HT-29 (cell line): ENCODE measurements around the gene TPSG1. TPM values are rescaled to one million over a fixed set of nuclear protein-coding genes. Genes with fewer than 3 reads are reported as not detected.
"Not testable (repeated sequence)": the region's sequence is repeated elsewhere in the genome, so short reads cannot be mapped to it uniquely, and the experiment has no call there.

ENCODE experiments used
- DNase-seq: peaks from one replicate; pipeline ENCODE4 v3.0.0-alpha.2; 2015; ENCODE audit warnings: low spot score
- total RNA-seq: library from RNA; depleted of rRNA; stranded (reverse); fragments of >200 nt; shearing (Covaris generic); gene quantifications from 2 replicates; pipeline ENCODE4 v1.2.3, GENCODE V29; 2014

The TPSG1 gene
- total RNA-seq, 1 experiment from 2014 or later: 0.31 TPM

DNA sequence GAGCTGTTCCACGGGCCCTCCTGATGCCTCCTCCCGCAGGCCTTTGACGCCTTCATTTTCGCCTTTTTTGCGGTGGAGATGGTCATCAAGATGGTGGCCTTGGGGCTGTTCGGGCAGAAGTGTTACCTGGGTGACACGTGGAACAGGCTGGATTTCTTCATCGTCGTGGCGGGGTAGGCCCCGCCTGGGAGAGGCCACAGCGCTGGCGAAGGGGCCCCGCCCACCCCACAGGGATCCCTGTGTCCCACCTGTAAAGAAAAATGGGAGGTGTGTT lies 29.7 kb downstream of the TPSG1 start:
- DNase-seq: no peak

DNA sequence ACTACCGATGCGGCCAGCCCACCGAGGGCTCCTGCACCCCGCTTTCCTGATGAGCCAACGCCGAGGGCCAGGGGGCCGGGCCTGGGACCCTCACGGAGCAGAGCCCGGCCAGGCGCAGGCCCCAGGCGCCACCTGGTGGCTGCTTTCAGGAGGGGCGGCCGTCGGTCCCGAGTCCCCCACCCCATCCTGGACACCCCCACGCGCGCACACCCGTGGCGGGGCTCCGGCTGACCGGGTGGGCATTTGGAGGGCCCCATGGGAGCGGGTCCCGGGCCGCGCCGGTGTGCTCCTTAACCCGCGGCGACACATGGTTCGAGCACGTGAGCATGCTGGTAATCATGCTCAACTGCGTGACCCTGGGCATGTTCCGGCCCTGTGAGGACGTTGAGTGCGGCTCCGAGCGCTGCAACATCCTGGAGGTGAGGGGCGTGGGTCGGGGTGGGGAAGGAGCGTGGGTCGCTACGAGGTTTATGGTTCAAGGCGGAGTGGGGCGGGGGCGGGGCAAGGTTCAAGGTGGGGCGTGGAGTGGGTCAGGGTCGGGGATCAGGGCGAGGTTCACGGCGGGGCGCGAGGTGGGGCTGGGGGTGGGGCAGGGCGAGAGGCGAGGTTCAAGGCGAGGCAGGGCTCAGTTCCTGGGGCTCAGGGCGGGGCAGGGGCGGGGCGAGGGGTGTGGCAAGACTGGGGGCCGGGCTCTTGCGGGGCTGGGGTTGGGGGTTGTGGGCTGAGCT lies 30.2 kb downstream of the TPSG1 start:
- DNase-seq: no peak

- DNase-seq: no peak
Observed at GRCh38 chr16:1193825-1194581, 31.1 kb downstream of the TPSG1 start.

DNA sequence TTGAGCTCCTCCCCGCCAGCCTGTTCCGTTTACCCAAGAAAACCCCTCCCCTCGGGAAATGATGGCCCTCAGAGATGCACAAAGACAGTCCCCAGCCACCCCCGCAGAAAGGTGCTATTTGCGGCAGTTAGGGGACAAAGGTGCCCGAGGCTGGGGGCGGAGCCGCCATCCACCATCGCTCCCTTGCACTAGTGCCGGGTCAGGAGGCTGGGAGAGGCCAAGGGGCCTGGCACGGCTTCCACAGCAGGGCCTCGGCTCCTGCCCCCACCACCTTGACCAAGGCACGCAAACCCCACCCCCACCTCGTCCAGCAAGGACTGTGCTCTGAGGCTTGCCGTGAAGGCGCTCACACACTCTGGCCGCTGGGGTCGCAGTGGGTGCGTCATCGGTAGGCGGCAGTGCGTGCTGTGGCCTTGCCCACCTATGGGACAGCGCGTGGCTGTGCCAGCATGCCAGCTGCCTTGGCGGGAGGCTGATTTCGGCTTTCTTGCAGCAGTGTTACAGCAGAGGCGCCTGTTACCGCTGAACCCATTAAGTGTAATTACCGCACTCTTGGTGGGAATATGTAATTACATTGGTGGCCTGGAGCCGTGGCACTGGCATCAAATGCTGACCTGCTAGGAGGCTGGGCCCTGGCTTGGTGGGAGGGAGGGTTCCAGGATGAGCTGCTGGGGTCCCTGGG lies 31.8 kb downstream of the TPSG1 start:
- peak; percentile 48 for DNase-seq

DNA sequence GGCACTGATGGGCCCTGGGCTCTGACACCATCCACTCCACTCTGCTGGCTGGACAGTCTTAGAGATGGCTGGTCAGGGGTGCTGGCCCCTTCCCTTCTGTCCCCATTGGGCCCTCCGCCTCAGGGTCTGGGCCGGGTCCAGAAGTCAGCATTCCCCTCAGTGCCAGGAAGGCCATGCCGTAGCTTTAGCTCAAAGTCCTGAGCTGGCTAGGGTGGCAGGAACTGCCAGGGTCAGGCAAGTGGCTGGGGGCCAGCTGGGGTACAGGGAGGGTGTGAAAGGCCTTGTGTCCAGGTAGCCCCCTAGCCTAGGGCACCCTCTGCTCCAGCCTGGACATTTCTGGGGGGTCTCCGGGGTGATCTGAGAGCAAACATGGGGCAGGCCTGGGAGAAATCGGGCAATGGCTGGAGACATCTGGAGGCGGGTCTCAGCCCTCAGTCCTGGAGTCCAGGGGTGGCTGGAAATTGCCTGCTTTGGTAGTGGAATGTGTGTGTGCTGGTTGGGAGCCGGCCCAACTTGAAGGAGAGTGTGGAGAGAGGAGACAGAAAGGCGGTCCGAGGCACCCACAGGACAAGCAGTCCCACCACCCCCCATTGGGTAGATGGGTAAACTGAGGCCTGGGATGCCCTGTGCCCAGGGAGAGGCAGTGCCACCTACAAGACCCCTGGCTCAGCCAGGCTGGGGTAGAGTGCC lies 32.5 kb downstream of the TPSG1 start:
- DNase-seq: no peak

GRCh38 chr16:1190789-1191188 lies 34.3 kb downstream of the TPSG1 start:
- DNase-seq: not testable (repeated sequence)

DNA sequence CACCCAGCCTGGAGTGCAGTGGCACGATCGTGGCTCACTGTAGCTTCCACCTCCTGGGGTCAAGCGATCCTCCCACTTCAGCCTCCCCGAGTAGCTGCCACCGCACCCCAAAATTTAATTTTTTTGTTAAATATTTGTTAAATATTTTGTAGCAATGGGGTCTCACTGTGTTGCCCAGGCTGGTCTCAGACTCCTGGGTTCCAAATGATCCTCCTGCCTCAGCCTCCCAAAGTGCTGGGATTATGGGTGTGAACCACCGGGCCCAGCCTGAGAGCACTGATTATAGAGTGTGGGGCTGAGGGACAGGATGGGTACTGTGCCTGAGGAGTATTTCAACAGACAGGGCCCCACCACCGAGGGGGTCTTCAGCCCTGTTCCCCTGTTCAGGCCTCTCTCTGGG lies 35.6 kb downstream of the TPSG1 start:
- DNase-seq: no peak

- peak; percentile 62 for DNase-seq
Observed at GRCh38 chr16:1188432-1189189, 36.5 kb downstream of the TPSG1 start.

- DNase-seq: not testable (repeated sequence)
Observed at GRCh38 chr16:1185460-1186207, 39.4 kb downstream of the TPSG1 start.

DNA sequence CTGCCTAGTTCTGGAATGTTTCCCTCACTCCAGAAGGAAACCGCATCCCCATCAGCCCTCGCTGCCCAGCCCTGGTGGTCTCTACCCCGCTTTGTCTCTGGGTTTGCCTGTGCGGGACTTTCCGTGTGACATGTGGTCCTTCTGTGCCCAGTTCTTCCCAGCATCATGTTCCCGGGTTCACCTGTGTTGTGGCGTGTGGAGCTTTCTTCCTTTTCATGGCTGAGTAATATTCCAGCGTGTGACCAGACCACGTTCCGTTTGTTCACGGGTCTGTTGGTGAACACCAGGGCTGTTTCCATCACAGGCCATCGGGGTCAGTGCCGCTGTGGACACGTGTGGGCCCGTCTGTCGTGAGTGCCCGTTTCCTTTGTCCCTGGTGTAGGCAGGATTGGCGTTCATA lies 40.1 kb downstream of the TPSG1 start:
- no peak for DNase-seq

GRCh38 chr16:1184156-1184868 lies 40.8 kb downstream of the TPSG1 start:
- DNase-seq: no peak

GRCh38 chr16:1182950-1183907 lies 41.8 kb downstream of the TPSG1 start:
- DNase-seq: no peak

DNA sequence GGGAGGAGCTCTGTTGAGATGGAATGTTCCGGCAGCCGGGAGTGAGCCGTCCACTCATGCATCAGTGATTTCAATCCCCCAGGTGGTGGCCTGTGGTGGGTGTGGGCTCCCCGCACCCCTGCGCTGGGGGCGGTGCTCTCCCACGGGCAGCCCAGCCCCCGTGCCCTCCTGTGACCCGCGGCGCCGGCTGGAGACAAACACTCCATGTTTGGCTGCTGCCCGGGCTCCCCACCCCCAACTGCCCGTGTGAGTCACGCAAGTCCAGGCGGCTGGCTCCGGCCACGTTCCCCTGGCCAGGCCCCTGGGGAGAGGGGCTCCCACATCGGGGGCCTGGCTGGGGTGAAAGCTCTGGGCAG lies 42.8 kb downstream of the TPSG1 start:
- DNase-seq: no peak

DNA sequence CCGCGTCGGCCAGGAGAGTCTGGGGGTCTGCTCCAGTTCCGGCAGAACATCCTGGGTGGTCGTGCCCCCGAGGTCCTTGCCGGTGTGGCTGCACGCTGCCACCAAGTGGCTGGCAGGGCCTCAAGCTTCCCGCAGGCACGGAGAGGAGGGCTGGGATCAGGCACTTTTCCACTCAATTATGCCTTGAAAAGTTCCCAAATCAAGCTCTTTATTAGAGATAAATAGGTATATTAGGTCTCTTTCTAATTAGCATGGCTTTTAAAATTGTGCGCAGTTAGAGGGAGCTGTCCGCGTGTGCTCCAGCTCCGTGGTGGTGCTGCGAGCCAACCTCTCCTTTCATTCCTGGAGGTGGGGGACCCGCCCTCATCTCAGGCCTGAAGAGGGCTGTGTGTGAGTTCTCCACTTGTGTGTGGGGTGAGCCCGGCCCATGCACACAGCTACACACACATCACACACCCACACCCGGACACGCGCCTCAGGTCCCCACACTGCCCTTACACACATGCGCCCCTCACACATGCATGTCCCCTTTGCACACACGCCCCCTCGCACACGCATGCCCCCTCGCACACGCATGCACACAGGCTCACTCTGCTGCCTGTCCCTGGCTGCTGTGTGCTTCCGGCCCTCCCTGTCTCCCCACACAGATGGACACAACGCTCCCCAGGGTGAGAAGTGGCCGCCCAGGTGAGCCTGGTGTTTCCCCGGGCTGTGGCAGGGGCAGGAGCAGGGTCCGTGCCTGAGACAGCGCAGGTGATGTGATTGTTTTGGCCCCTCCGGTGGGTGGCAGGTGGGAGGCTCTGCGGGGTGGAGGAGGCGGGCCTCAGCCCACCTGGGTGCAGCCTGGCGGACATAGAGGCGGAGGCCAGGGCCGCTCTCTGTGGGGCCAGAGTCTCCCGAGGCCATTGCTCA lies 43.4 kb downstream of the TPSG1 start:
- no peak for DNase-seq

DNA sequence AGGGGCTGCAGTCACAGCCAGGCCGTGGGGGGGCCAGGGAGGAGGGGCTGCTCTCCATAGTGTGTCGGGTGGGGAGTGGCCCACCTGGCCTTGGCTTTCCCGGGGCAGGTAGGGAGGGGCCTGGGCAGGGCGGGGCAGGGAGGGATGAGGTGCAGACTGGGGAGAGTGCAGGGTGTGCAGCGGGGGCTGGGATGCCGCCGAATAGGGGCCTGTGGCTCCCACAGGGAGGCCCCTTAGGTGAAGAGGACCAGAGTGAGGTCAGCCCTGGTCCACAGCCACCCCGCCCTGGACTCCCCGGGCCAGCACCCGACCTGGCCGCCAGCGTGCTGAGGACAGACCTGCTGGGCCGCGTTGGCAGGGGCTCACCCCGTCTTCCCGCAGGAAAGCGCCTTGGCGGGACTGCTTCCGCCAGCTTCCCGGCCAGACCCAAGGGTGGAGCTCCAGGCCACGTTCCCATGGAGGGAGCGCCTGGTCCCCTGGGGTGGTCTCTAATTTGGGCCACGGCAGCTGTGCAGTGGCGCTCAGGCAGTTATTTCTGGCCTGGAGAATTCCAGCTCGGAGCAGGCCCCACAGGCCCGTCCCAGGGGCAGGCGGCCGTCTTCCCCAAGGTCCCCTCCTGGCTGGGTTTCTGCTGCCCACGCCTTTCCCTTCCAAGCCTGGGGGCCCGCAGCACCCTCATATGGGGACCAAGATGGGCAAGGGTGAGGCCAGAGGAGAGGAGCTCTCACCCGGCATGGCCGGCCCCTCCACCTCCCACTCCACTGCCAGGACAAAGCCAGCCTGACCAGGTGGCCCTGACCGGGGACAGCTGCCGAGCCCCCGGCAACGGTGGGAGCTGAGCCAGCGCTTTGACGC lies 44.3 kb downstream of the TPSG1 start:
- DNase-seq: no peak

GRCh38 chr16:1178295-1178910 lies 46.7 kb downstream of the TPSG1 start:
- DNase-seq: no peak
